Caco-2 (cell line): ENCODE data around the gene MEP1B. TPM values are rescaled to one million over a fixed set of nuclear protein-coding genes. Genes with fewer than 3 reads are reported as not detected.

ENCODE experiments used
- BruUV-seq: library from RNA; stranded (reverse); fragments of 400-500 nt; replicated peaks from 2 replicates; lab custom pipeline; 2021; lab: Mats Ljungman, UMichigan
- CTCF ChIA-PET: fragments of 300-600 bp; sonication (Branson Sonifier 250); formaldehyde crosslinking; loops from one replicate; lab custom pipeline; 2022; ENCODE audit warnings: antibody characterized with exemption; lab: Charles Lee
- POLR2A ChIA-PET: fragments of 300-600 bp; sonication (Branson Sonifier 250); formaldehyde crosslinking; loops from one replicate; lab custom pipeline; 2022; ENCODE audit warnings: antibody characterized with exemption; lab: Charles Lee
- DNase-seq, 2 experiments: peaks; one replicate each; pipeline versions ENCODE4 v3.0.0 to v3.0.0-alpha.2; 2020 to 2022
- H3K27me3 ChIP-seq: replicated peaks from 2 replicates; pipeline ENCODE4 v1.6.0; 2011; ENCODE audit warnings: low read length; ENCODE audit not compliant: control insufficient read depth, insufficient read depth
- H3K36me3 ChIP-seq: 2 replicates; pipeline ENCODE4 v1.5.1; 2011; ENCODE audit warnings: low read length; ENCODE audit not compliant: control insufficient read depth, insufficient read depth
- H3K4me1 ChIP-seq: fragments of 250-450 bp; sonication (Bioruptor Pico); 2 replicates; pipeline ENCODE4 v1.5.1; 2020; ENCODE audit warnings: mild to moderate bottlenecking
- H3K4me3 ChIP-seq: 2 replicates; pipeline ENCODE4 v1.5.1; 2011; ENCODE audit warnings: low read depth, mild to moderate bottlenecking, control low read depth, low read length
- H3K9me3 ChIP-seq: fragments of 250-450 bp; sonication (Bioruptor Pico); 2 replicates; pipeline ENCODE4 v1.5.1; 2020; ENCODE audit warnings: mild to moderate bottlenecking, moderate library complexity
- H3K27ac Mint-ChIP-seq: one replicate; pipeline ENCODE4 v1.8.0; 2022; ENCODE audit warnings: mixed read lengths; ENCODE audit not compliant: unreplicated experiment
- H3K27me3 Mint-ChIP-seq: one replicate; pipeline ENCODE4 v1.8.0; 2022; ENCODE audit warnings: mixed read lengths; ENCODE audit not compliant: insufficient read depth, unreplicated experiment
- H3K36me3 Mint-ChIP-seq: one replicate; pipeline ENCODE4 v1.8.0; 2022; ENCODE audit warnings: mild to moderate bottlenecking, mixed read lengths; ENCODE audit not compliant: insufficient read depth, unreplicated experiment
- H3K4me1 Mint-ChIP-seq: one replicate; pipeline ENCODE4 v1.8.0; 2022; ENCODE audit warnings: low read depth, mixed read lengths; ENCODE audit not compliant: unreplicated experiment
- H3K4me3 Mint-ChIP-seq: one replicate; pipeline ENCODE4 v1.8.0; 2022; ENCODE audit warnings: mild to moderate bottlenecking, moderate library complexity, mixed read lengths; ENCODE audit not compliant: unreplicated experiment
- H3K9me3 Mint-ChIP-seq: one replicate; pipeline ENCODE4 v1.8.0; 2022; ENCODE audit warnings: mixed read lengths; ENCODE audit not compliant: unreplicated experiment
- intact Hi-C: fragments of 100-400 bp; cut with micrococcal nuclease; formaldehyde crosslinking; loops from one replicate; pipeline ENCODE4 v1.10.0; 2022; ENCODE audit not compliant: unreplicated experiment
- total RNA-seq: library from RNA; stranded (reverse); gene quantifications from 2 replicates; pipeline ENCODE4 v1.2.3, GENCODE V29; 2022
- TF ChIP-seq, protein P1 (sequence below), 2 experiments: fragments of 200-600 bp in 1 of 2; IDR thresholded peaks; 1 replicate in 1 of 2; 2 replicates in 1 of 2; pipeline versions ENCODE4 v1.5.1 to v1.8.0; 2011 to 2022; ENCODE audit warnings: antibody characterized with exemption in 1 of 2, control low read depth in 1 of 2, inconsistent platforms in 1 of 2, low read depth in 1 of 2, low read length in 1 of 2, mild to moderate bottlenecking in 1 of 2, moderate library complexity in 1 of 2; ENCODE audit not compliant: insufficient read depth in 1 of 2, severe bottlenecking in 1 of 2, unreplicated experiment in 1 of 2

Gene MEP1B
- total RNA-seq, 1 experiment from 2014 or later = not detected

DNA sequence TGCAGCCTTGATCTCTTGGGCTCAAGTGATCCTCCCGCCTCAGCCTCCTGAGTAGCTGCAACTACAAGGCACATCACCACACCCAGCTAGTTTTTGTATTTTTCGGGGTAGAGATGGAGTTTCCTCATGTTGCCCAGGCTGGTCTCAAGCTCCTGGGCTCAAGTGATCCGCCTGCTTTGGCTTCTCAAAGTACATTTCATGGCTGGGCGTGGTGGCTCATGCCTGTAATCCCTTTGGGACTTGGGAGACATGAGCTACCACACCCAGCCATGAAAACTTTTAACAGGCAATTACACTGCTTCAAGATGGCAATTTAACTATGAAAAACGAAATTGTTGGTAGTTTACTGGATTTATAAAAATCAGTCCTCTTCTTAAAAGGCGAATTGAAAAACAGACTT lies 69.7 kb downstream of the MEP1B start:
- Histone ChIP-seq H3K4me3 (no peak overlapping the region), H3K4me1 (peaks cover 8% of the 10 kb centered on the region; the same call in 1 of the 2 replicates), H3K9me3 (no peaks in the 10 kb centered on the region), H3K27me3 (no peaks in the 10 kb centered on the region), H3K36me3 (no peaks in the 10 kb centered on the region)
- ChIA-PET CTCF (no interaction called here), POLR2A (no interaction called here)
- TF ChIP-seq, protein P1, sequence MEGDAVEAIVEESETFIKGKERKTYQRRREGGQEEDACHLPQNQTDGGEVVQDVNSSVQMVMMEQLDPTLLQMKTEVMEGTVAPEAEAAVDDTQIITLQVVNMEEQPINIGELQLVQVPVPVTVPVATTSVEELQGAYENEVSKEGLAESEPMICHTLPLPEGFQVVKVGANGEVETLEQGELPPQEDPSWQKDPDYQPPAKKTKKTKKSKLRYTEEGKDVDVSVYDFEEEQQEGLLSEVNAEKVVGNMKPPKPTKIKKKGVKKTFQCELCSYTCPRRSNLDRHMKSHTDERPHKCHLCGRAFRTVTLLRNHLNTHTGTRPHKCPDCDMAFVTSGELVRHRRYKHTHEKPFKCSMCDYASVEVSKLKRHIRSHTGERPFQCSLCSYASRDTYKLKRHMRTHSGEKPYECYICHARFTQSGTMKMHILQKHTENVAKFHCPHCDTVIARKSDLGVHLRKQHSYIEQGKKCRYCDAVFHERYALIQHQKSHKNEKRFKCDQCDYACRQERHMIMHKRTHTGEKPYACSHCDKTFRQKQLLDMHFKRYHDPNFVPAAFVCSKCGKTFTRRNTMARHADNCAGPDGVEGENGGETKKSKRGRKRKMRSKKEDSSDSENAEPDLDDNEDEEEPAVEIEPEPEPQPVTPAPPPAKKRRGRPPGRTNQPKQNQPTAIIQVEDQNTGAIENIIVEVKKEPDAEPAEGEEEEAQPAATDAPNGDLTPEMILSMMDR (IDR thresholded peaks at IDR 0.05; ENCODE audit: insufficient read depth in 1 of 2, low read depth in 1 of 2, low read length in 1 of 2, severe bottlenecking in 1 of 2, unreplicated experiment in 1 of 2) = no peak
- intact Hi-C loops = no loop called here
- H3K4me1 Mint-ChIP-seq = peaks cover 6% of the 10 kb centered on the region
- no peaks in the 10 kb centered on the region for H3K36me3 Mint-ChIP-seq
- H3K9me3 Mint-ChIP-seq = no peaks in the 10 kb centered on the region
- no peak overlapping the region for H3K27ac Mint-ChIP-seq
- no TSS peak for BruUV-seq
- no peaks in the 10 kb centered on the region for H3K27me3 Mint-ChIP-seq
- DNase-seq = no peak
- no peak overlapping the region for H3K4me3 Mint-ChIP-seq

DNA sequence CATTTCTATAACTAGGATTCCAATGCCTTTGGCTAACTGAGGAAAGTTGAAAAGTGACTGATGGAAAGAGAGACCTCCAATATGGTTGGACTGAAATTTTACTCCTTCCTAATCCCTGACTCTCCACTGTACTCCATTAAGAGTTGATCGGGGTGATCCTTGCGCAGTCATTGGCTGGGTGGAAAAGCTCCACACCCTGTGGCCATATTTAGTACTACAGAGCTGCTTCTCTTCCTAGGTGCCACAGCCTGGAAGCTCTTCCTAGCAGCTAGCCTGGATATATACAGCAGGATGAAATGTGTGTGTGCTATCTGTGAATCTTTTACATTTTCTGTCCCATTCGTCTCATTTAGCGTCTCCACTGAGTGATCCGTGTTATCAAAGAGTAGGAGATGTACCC lies 71.2 kb downstream of the MEP1B start:
- BruUV-seq = no TSS peak
- TF ChIP-seq, protein P1 (IDR thresholded peaks at IDR 0.05; ENCODE audit: insufficient read depth in 1 of 2, low read depth in 1 of 2, low read length in 1 of 2, severe bottlenecking in 1 of 2, unreplicated experiment in 1 of 2) = no peak
- H3K9me3 Mint-ChIP-seq = no peaks in the 10 kb centered on the region
- CTCF ChIA-PET = no interaction called here
- no peak overlapping the region for H3K27ac Mint-ChIP-seq
- Histone ChIP-seq H3K4me3 (no peak overlapping the region), H3K27me3 (no peaks in the 10 kb centered on the region), H3K4me1 (peaks cover 8% of the 10 kb centered on the region; the same call in 1 of the 2 replicates), H3K36me3 (no peaks in the 10 kb centered on the region), H3K9me3 (no peaks in the 10 kb centered on the region)
- DNase-seq = no peak
- H3K36me3 Mint-ChIP-seq = no peaks in the 10 kb centered on the region
- peaks cover 6% of the 10 kb centered on the region for H3K4me1 Mint-ChIP-seq
- POLR2A ChIA-PET = no interaction called here
- peaks cover 2% of the 10 kb centered on the region for H3K27me3 Mint-ChIP-seq
- intact Hi-C loops = no loop called here
- H3K4me3 Mint-ChIP-seq = no peak overlapping the region

DNA sequence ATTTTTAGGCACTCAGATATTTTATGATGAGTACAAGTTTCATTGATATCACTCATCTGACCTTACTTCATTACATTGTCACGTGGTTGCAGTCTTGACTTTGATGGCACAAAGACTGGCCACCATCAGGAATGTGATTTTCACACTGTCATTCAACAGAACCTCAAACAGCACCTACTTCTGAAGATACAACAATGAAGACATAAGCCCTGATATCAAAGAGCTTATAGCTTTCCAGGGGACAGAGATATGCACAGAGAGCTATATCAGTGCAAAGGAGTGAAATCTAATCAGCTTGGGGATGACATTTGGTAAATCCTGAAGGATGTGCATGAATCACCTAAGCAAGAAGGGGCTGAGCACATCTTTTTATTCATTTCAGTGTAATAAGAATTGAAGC lies 72.3 kb downstream of the MEP1B start:
- CTCF ChIA-PET = no interaction called here
- BruUV-seq = no TSS peak
- no peaks in the 10 kb centered on the region for H3K36me3 Mint-ChIP-seq
- H3K27ac Mint-ChIP-seq = no peak overlapping the region
- no peaks in the 10 kb centered on the region for H3K9me3 Mint-ChIP-seq
- TF ChIP-seq, protein P1 (IDR thresholded peaks at IDR 0.05; ENCODE audit: insufficient read depth in 1 of 2, low read depth in 1 of 2, low read length in 1 of 2, severe bottlenecking in 1 of 2, unreplicated experiment in 1 of 2) = no peak
- Histone ChIP-seq H3K9me3 (no peaks in the 10 kb centered on the region), H3K4me1 (peaks cover 8% of the 10 kb centered on the region; the same call in 1 of the 2 replicates), H3K4me3 (no peak overlapping the region), H3K27me3 (no peaks in the 10 kb centered on the region), H3K36me3 (no peaks in the 10 kb centered on the region)
- no peak for DNase-seq
- H3K4me3 Mint-ChIP-seq = no peak overlapping the region
- H3K4me1 Mint-ChIP-seq = peaks cover 6% of the 10 kb centered on the region
- POLR2A ChIA-PET = no interaction called here
- peaks cover 2% of the 10 kb centered on the region for H3K27me3 Mint-ChIP-seq
- intact Hi-C loops = no loop called here
